AG04450 (cell line): ENCODE data around the gene TPI1. TPM values are rescaled to one million over a fixed set of nuclear protein-coding genes. Genes with fewer than 3 reads are reported as not detected.

Experiments
- CTCF ChIA-PET: fragments of 300-600, 350-600 bp; formaldehyde crosslinking; extraction: SDS; loops from one replicate; lab custom pipeline; 2022; ENCODE audit warnings: antibody characterized with exemption, inconsistent platforms; lab: Charles Lee
- POLR2A ChIA-PET: fragments of 350-600 bp; formaldehyde crosslinking; extraction: SDS; loops from one replicate; lab custom pipeline; 2021; ENCODE audit warnings: antibody characterized with exemption, inconsistent platforms; lab: Yijun Ruan, JAX
- DNase-seq: peaks from one replicate; pipeline ENCODE4 v3.0.0-alpha.2; 2011; ENCODE audit warnings: low read depth, low spot score
- H3K27ac ChIP-seq: one replicate; pipeline ENCODE4 v1.5.1; 2012; ENCODE audit warnings: low read depth, low read length, control low read depth
- H3K27me3 ChIP-seq: one replicate; pipeline ENCODE4 v1.6.0; 2012; ENCODE audit warnings: low read length; ENCODE audit not compliant: control insufficient read depth, insufficient read depth
- H3K4me3 ChIP-seq: 2 replicates; pipeline ENCODE4 v1.5.1; 2011; ENCODE audit warnings: mild to moderate bottlenecking, low read depth, low read length, control low read depth
- H3K9me3 ChIP-seq: 2 replicates; pipeline ENCODE4 v1.5.1; 2012; ENCODE audit warnings: low read length; ENCODE audit not compliant: control insufficient read depth, insufficient read depth
- CTCF ChIP-seq: IDR thresholded peaks from 2 replicates; pipeline ENCODE4 v1.5.1; 2011; ENCODE audit warnings: low read depth, low read length, control low read depth, inconsistent platforms
- polyA plus RNA-seq: library from polyadenylated mRNA; depleted of rRNA; stranded (reverse); fragments of >200 nt; gene quantifications from 2 replicates; pipeline ENCODE4 v1.2.3, GENCODE V29; 2011

The TPI1 gene
- polyA plus RNA-seq, 1 experiment, result 1,246 TPM

GRCh38 chr12:6912164-6912935, 45.0 kb downstream of the TPI1 start:
- Histone ChIP-seq H3K9me3 (no peaks in the 10 kb centered on the region; the same call in 1 of the 2 replicates), H3K27ac (no peak overlapping the region), H3K27me3 (no peaks in the 10 kb centered on the region), H3K4me3 (no peak overlapping the region)
- TF ChIP-seq CTCF, result no peak
- DNase-seq, result no peak
- POLR2A ChIA-PET, result no interaction called here
- CTCF ChIA-PET, result interaction anchor here (1.4 to 2.2 kb wide), 2 partner anchors 12 to 40 kb away, joined by 8 to 16 read pairs; partner anchors contain the start of gene SPSB2

GRCh38 chr12:6914246-6914946, 47.1 kb downstream of the TPI1 start, which contains the start of gene ENO2:
Gene ENO2 (plus strand): TSS chr12:6914580. CDS start chr12:6915833, 1,253 bp downstream.
- no peaks in the 10 kb centered on the region for H3K27me3 ChIP-seq
- peak within 1 kb of the TSS; percentile 72 for H3K4me3 ChIP-seq
- no peak for TF ChIP-seq CTCF
- ChIA-PET CTCF (interaction anchor here (1.2 kb wide), 1 partner anchor 9 kb away, joined by 3 read pairs; no protein-coding TSS in a partner anchor), POLR2A (interaction anchor here (0.6 to 1.2 kb wide), 4 partner anchors 11 to 50 kb away, joined by 4 to 5 read pairs (median 4); no protein-coding TSS in a partner anchor)
- no peak for DNase-seq
- peak within 1 kb of the TSS; percentile 39 for H3K27ac ChIP-seq
- no peaks in the 10 kb centered on the region; the same call in 1 of the 2 replicates for H3K9me3 ChIP-seq

- H3K4me3 ChIP-seq, result peak overlapping the region; percentile 72
- H3K27me3 ChIP-seq, result no peaks in the 10 kb centered on the region
- peak overlapping the region; percentile 11 for H3K27ac ChIP-seq
- H3K9me3 ChIP-seq, result no peaks in the 10 kb centered on the region; the same call in 1 of the 2 replicates
- TF ChIP-seq CTCF, result no peak
- DNase-seq, result no peak
- POLR2A ChIA-PET, result interaction anchor here (0.7 to 1.2 kb wide), 2 partner anchors 11 to 50 kb away, joined by 4 to 5 read pairs; no protein-coding TSS in a partner anchor
- CTCF ChIA-PET, result no interaction called here
Measured at GRCh38 chr12:6914947-6915788, 47.8 kb downstream of the TPI1 start.

- ChIA-PET POLR2A (interaction anchor here (1.2 kb wide), 1 partner anchor 10 kb away, joined by 4 read pairs; no protein-coding TSS in a partner anchor), CTCF (interaction anchor here (0.6 to 1.8 kb wide), 3 partner anchors 8 to 25 kb away, joined by 3 to 8 read pairs (median 5); no protein-coding TSS in a partner anchor)
- H3K9me3 ChIP-seq, result no peaks in the 10 kb centered on the region; the same call in 1 of the 2 replicates
- no peak for DNase-seq
- TF ChIP-seq CTCF, result no peak
- no peak overlapping the region for H3K27ac ChIP-seq
- no peak overlapping the region; the same call in 1 of the 2 replicates for H3K4me3 ChIP-seq
- H3K27me3 ChIP-seq, result no peaks in the 10 kb centered on the region
Measured at GRCh38 chr12:6915789-6916285, 48.5 kb downstream of the TPI1 start.
